ENCODE results near the gene MAP7D2.

Gene MAP7D2

GRCh38 chrX:19964017-19964710, 152.5 kb downstream of the MAP7D2 start:
- FAIRE-seq = no peak

GRCh38 chrX:19960913-19961312, 155.8 kb downstream of the MAP7D2 start:
- no peak for FAIRE-seq

GRCh38 chrX:19958552-19959486, 157.9 kb downstream of the MAP7D2 start:
- FAIRE-seq = no peak

GRCh38 chrX:19956923-19957322, 159.8 kb downstream of the MAP7D2 start:
- FAIRE-seq = no peak

All from G401.6 (cell line).